ENCODE data around the gene PEX7. TPM values are rescaled to one million over a fixed set of nuclear protein-coding genes. Genes with fewer than 3 reads are reported as not detected.

The PEX7 gene
- polyA plus RNA-seq, 3 donors: 3.0 to 6.1 (median 3.9) TPM

- H3K4me3 Mint-ChIP-seq: no peak overlapping the region
- H3K9me3 Mint-ChIP-seq: peaks cover 0 to 2% (median 0%) of the 10 kb centered on the region in 7 donors
Measured at GRCh38 chr6:136962661-136963060, 140.3 kb downstream of the PEX7 start.

DNA sequence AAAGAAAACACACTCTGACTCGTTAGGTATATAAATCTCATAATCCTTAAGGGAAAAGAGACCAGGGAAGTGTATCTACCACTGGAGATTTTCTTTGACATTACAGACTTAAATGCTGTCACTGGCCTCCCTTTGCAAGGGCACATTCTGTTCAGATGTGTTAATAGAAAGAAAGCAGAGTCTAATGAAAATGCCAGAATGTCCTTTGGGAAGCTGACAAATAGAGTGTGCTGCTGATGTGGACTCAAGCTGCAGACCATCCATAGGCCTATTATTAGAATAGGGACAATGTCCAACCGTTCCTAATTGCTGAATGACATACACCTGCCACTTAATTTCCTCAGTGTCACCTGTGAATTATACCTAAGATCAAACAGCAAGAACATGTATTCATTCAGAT lies 140.9 kb downstream of the PEX7 start:
- H3K4me1 ChIP-seq (ENCODE audit: control insufficient read depth in 1 of 2, insufficient read depth in 2 of 2, low read length in 2 of 2): no peaks in the 10 kb centered on the region
- Mint-ChIP-seq H3K9me3 (peaks cover 0 to under 1% (median 0%) of the 10 kb centered on the region in 7 donors), H3K27ac (no peak overlapping the region), H3K4me3 (no peak overlapping the region), H3K36me3 (no peaks in the 10 kb centered on the region), H3K27me3 (ENCODE audit: low read depth in 3 of 3) (peaks cover 4 to 34% (median 14%) of the 10 kb centered on the region in 3 donors), H3K4me1 (peaks cover 3% of the 10 kb centered on the region)
- H3K9me3 ChIP-seq (replicated peaks in 1 of 2; ENCODE audit: control insufficient read depth in 1 of 2, insufficient read depth in 1 of 2, low read length in 2 of 2): no peaks in the 10 kb centered on the region
- TF ChIP-seq CTCF (IDR thresholded peaks at IDR 0.05): no peak
- H3K27me3 ChIP-seq (ENCODE audit: control insufficient read depth in 2 of 2, insufficient read depth in 2 of 2, low read length in 2 of 2): peaks cover 0 to 5% of the 10 kb centered on the region in 2 donors
- H4K20me1 ChIP-seq (ENCODE audit: insufficient read depth, low read length): no peaks in the 10 kb centered on the region
- H3K79me2 ChIP-seq (ENCODE audit: insufficient read depth, low read length): no peaks in the 10 kb centered on the region
- H3K4me2 ChIP-seq (replicated peaks; ENCODE audit: extremely low read depth, low read length, poor library complexity, severe bottlenecking): no peak overlapping the region
- 80% methylated on average over 1 of the region's 2 CpGs for WGBS (ENCODE audit: insufficient coverage)
- no peak overlapping the region for H3K4me3 ChIP-seq (replicated peaks in 1 of 3; ENCODE audit: low read depth in 2 of 3, low read length in 3 of 3)
- H2AFZ ChIP-seq (ENCODE audit: insufficient read depth, low read depth, low read length, poor library complexity, severe bottlenecking): no peak overlapping the region
- H3K36me3 ChIP-seq (replicated peaks in 1 of 2; ENCODE audit: control insufficient read depth in 1 of 2, insufficient read depth in 2 of 2, low read length in 2 of 2): no peaks in the 10 kb centered on the region
- intact Hi-C loops (cut with micrococcal nuclease): no loop called here
- no peak for DNase-seq
- H3K27ac ChIP-seq (ENCODE audit: low read depth in 1 of 2, low read length in 2 of 2): no peak overlapping the region
- no peak overlapping the region for H3K9ac ChIP-seq (ENCODE audit: insufficient read depth, low read length, poor library complexity, severe bottlenecking)

More at GRCh38 chr6:136962661-136963060, 140.3 kb downstream of the PEX7 start:
- Mint-ChIP-seq H3K27ac (no peak overlapping the region), H3K36me3 (no peaks in the 10 kb centered on the region), H3K4me1 (no peaks in the 10 kb centered on the region), H3K27me3 (ENCODE audit: low read depth in 3 of 3) (peaks cover 9 to 38% (median 14%) of the 10 kb centered on the region in 3 donors)
- no CpG with 5 or more reads among the region's 4 CpGs for WGBS (ENCODE audit: insufficient coverage)
- H3K4me3 ChIP-seq (replicated peaks in 1 of 3; ENCODE audit: low read depth in 2 of 3, low read length in 3 of 3): no peak overlapping the region
- H3K27ac ChIP-seq (ENCODE audit: low read depth in 1 of 2, low read length in 2 of 2): no peak overlapping the region
- H3K9ac ChIP-seq (ENCODE audit: insufficient read depth, low read length, poor library complexity, severe bottlenecking): no peak overlapping the region
- H3K9me3 ChIP-seq (replicated peaks in 1 of 2; ENCODE audit: control insufficient read depth in 1 of 2, insufficient read depth in 1 of 2, low read length in 2 of 2): no peaks in the 10 kb centered on the region
- H2AFZ ChIP-seq (ENCODE audit: insufficient read depth, low read depth, low read length, poor library complexity, severe bottlenecking): no peak overlapping the region
- no peak overlapping the region for H3K4me2 ChIP-seq (replicated peaks; ENCODE audit: extremely low read depth, low read length, poor library complexity, severe bottlenecking)
- H3K27me3 ChIP-seq (ENCODE audit: control insufficient read depth in 2 of 2, insufficient read depth in 2 of 2, low read length in 2 of 2): peaks cover 0 to 3% of the 10 kb centered on the region in 2 donors
- intact Hi-C loops (cut with micrococcal nuclease): no loop called here
- H4K20me1 ChIP-seq (ENCODE audit: insufficient read depth, low read length): no peaks in the 10 kb centered on the region
- no peaks in the 10 kb centered on the region for H3K36me3 ChIP-seq (replicated peaks in 1 of 2; ENCODE audit: control insufficient read depth in 1 of 2, insufficient read depth in 2 of 2, low read length in 2 of 2)
- no peak for TF ChIP-seq CTCF (IDR thresholded peaks at IDR 0.05)
- DNase-seq: no peak
- no peaks in the 10 kb centered on the region for H3K4me1 ChIP-seq (ENCODE audit: control insufficient read depth in 1 of 2, insufficient read depth in 2 of 2, low read length in 2 of 2)
- no peaks in the 10 kb centered on the region for H3K79me2 ChIP-seq (ENCODE audit: insufficient read depth, low read length)

Small RNA genes within 50 kb of the gene (small RNA-seq; reads per million reads assigned to genes)
- gene RF00019 (ENCODE audit: insufficient read length, low read depth) (not detected), gene RF00443 (ENCODE audit: insufficient read length, low read depth) (not detected)

Other genes starting within 250 kb of the PEX7 start
- 10 to 100 TPM in 2 of 3 donors, 1 to 10 TPM in 1; 9.6 to 12.0 (median 11.1) TPM for gene MAP3K5, start 30.1 kb upstream of the PEX7 start, polyA plus RNA-seq
- not detected for gene SLC35D3, start 99.7 kb downstream of the PEX7 start, polyA plus RNA-seq
- not detected for gene IL20RA, start 222.4 kb downstream of the PEX7 start, polyA plus RNA-seq